Heart left ventricle (tissue), 13 donors: ENCODE measurements around the gene C1orf232.

Experiments used
- CTCF ChIP-seq, 12 donors: fragments of 200-600 bp; sonication (generic) in 4 of 12; IDR thresholded peaks; one replicate each; pipeline versions ENCODE4 v1.5.0 to v1.8.0; 2018 to 2022; ENCODE audit warnings: antibody characterized with exemption in 12 of 12, mild to moderate bottlenecking in 5 of 12
- POLR2A ChIP-seq, 2 donors: fragments of 450-650 bp; IDR thresholded peaks; one replicate each; pipeline ENCODE4 v1.6.1; 2017; ENCODE audit warnings: antibody characterized with exemption in 2 of 2, mild to moderate bottlenecking in 2 of 2, moderate library complexity in 2 of 2
- donor health status: ischemic (EF 13 %, LVEDD 7.1; RV severe dilation, severe dysfunction).
- donor health status: DM: no; HTN: yes; CAD: no.
- donor health status: DM: no; HTN: no; CAD: no.
- donor health status: ischemic (EF 25% LVEDD 6.9; RV normal size, moderate dysfunction).
- donor health status: ischemic (EF 25% LVEDD 5.7; RV mildly dilated, moderate dysfunction).
- donor health status: ischemic (EF 35%, LVEDD 5.7; RV mildly dilated, moderate dysfunction).
- donor health status: nonischemic (EF 11% LVEDD 7.7; RV severe dilation, severe dysfunction).
- donor health status: DM: yes; HTN: yes; CAD: no.
- donor health status: PGD.
- donor health status: ischemic (EF 29% LVEDD 5.4; RV normal size, mild dysfunction).
- donor health status: nonischemic (EF 23%, LVEDD 6.1; RV moderate dilation, normal function).

GRCh38 chr1:26158908-26159742 lies 9.6 kb downstream of the C1orf232 start, which contains the start of gene FAM110D:
- no peak for TF ChIP-seq CTCF (IDR thresholded peaks at IDR 0.05)
- TF ChIP-seq POLR2A (IDR thresholded peaks at IDR 0.05) = peak in 1 of 2 donors; percentile 68
